SK-N-SH (cell line): ENCODE data around the gene PPP3CA.

ENCODE experiments used
- FOXM1 ChIP-seq: IDR thresholded peaks from 2 replicates; pipeline ENCODE4 v1.4.0; 2012; ENCODE audit warnings: low read depth, mild to moderate bottlenecking
- GABPA ChIP-seq: IDR thresholded peaks from 2 replicates; pipeline ENCODE4 v1.4.0; 2012; ENCODE audit warnings: low read depth, mild to moderate bottlenecking
- RXRA ChIP-seq: IDR thresholded peaks from 2 replicates; pipeline ENCODE4 v1.4.0; 2012; ENCODE audit warnings: low read depth, mild to moderate bottlenecking, borderline replicate concordance
- TF ChIP-seq, protein P1 (sequence below): fragments of 200-600 bp; sonication (generic); IDR thresholded peaks from 2 replicates; pipeline ENCODE4 v1.6.1; 2017; ENCODE audit warnings: antibody characterized with exemption, mild to moderate bottlenecking, moderate library complexity
- TF ChIP-seq, protein P2 (sequence below): IDR thresholded peaks from 2 replicates; pipeline ENCODE4 v1.6.1; 2012; ENCODE audit warnings: mild to moderate bottlenecking, low read depth, low read length, moderate library complexity

DNA sequence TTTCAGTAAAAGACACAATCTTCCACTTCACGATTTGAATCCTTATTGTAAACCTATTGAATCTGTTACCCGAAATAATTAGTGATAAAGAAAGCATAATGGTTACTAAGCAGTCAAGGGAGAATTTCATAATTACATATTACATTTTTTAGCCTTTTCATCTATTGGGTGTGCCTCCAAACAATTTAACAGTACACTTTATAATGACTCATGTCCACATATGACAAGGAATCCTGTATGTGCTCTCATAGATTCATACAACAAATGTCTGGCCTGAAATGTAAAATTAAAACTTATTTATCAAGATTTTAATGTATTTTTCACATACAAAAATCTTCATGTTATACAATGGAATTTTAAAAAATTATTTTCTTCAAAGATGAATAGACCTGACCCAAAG, 39.4 kb downstream of the PPP3CA start:
- TF ChIP-seq, protein P1, sequence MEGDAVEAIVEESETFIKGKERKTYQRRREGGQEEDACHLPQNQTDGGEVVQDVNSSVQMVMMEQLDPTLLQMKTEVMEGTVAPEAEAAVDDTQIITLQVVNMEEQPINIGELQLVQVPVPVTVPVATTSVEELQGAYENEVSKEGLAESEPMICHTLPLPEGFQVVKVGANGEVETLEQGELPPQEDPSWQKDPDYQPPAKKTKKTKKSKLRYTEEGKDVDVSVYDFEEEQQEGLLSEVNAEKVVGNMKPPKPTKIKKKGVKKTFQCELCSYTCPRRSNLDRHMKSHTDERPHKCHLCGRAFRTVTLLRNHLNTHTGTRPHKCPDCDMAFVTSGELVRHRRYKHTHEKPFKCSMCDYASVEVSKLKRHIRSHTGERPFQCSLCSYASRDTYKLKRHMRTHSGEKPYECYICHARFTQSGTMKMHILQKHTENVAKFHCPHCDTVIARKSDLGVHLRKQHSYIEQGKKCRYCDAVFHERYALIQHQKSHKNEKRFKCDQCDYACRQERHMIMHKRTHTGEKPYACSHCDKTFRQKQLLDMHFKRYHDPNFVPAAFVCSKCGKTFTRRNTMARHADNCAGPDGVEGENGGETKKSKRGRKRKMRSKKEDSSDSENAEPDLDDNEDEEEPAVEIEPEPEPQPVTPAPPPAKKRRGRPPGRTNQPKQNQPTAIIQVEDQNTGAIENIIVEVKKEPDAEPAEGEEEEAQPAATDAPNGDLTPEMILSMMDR, result no peak
- TF ChIP-seq RXRA (no peak), GABPA (no peak), FOXM1 (no peak)
- TF ChIP-seq, protein P2, sequence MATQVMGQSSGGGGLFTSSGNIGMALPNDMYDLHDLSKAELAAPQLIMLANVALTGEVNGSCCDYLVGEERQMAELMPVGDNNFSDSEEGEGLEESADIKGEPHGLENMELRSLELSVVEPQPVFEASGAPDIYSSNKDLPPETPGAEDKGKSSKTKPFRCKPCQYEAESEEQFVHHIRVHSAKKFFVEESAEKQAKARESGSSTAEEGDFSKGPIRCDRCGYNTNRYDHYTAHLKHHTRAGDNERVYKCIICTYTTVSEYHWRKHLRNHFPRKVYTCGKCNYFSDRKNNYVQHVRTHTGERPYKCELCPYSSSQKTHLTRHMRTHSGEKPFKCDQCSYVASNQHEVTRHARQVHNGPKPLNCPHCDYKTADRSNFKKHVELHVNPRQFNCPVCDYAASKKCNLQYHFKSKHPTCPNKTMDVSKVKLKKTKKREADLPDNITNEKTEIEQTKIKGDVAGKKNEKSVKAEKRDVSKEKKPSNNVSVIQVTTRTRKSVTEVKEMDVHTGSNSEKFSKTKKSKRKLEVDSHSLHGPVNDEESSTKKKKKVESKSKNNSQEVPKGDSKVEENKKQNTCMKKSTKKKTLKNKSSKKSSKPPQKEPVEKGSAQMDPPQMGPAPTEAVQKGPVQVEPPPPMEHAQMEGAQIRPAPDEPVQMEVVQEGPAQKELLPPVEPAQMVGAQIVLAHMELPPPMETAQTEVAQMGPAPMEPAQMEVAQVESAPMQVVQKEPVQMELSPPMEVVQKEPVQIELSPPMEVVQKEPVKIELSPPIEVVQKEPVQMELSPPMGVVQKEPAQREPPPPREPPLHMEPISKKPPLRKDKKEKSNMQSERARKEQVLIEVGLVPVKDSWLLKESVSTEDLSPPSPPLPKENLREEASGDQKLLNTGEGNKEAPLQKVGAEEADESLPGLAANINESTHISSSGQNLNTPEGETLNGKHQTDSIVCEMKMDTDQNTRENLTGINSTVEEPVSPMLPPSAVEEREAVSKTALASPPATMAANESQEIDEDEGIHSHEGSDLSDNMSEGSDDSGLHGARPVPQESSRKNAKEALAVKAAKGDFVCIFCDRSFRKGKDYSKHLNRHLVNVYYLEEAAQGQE, result no peak
